Stimulated activated CD4-positive, alpha-beta T cell treated with anti-CD3 and anti-CD28 coated beads, TNF-alpha, amount 100 ng/mL, for 1 hour (primary cell): Measurements from ENCODE around the gene ZDHHC8.

Source experiments
- DNase-seq, 3 donors: peaks; one replicate each; pipeline ENCODE4 v3.0.0-alpha.2; 2020; ENCODE audit warnings: low read depth in 3 of 3, low spot score in 1 of 3

ZDHHC8 gene

DNA sequence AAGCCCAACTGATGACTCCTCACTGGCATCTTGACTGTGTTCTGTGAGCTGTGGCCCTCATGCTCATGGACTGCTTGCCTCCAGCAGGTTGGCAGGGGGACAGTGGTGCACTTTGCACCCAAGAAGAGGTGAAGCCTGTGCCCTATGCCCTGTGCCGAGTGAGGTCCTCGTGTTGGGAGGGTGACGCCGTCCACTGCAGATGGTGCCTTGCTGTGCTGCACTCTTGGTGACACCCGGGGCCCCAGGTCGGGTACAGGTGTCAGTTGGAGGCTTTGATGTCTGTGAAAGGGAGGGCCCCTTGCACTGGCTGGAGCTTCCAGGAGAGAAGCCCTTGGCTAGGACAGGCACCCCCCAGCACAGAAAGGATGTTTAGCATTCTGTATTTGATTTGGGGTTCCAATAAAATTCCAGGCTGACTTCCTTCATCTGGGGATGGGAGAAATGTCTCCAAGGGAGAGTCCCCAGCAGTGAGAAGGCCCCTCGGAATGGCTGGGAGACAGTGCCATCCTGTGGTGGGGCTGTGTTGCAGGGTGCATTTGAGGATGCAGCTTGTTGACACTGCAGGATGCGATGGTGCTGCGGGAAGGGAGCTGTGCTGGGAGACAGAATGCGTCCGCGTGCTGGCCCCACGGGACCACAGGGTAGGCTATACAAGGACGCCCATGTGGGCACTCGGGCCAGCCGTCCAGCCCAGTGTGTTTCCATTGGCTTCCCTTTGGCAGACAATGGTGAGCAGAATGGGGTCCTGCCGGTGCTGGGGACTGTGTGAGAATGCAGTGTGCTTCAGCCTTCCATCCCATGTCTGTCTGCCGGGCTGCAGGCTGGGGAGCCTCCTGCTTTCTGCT, 2.5 kb upstream of the ZDHHC8 start:
- DNase-seq = no peak

DNA sequence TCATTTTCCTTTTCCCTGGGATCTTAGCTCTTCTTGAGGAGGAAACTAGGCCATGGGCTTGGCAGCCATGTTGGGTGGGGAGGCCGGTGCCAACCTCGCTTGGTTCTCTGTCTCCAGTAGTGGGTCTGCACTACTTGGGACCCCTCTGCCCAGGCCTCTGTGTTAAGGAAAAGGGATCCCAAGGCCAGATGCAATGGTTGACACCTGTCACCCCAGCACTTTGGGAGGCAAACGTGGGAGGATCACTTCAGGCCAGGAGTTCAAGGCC, 1.9 kb upstream of the ZDHHC8 start:
- DNase-seq = no peak

DNA sequence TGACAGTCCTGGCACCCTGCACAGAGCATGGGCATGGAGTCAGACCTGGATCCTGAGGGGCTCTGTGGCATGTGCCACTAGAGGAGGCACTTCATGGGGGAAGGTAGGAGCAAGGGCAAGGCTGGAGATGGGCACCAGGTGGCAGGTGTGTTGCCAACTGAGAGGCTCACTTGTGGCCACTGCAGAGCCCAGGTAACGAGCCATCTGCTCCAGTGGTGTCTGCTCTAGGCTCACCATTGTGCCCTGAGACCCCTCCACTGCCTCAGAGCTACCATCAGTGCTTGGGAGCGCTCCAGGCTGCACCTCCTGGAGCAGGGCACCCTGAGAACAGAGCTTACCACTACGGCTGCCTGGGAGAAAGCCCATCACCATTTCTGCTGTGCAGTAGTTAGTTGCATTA, 1.3 kb upstream of the ZDHHC8 start:
- no peak for DNase-seq

DNA sequence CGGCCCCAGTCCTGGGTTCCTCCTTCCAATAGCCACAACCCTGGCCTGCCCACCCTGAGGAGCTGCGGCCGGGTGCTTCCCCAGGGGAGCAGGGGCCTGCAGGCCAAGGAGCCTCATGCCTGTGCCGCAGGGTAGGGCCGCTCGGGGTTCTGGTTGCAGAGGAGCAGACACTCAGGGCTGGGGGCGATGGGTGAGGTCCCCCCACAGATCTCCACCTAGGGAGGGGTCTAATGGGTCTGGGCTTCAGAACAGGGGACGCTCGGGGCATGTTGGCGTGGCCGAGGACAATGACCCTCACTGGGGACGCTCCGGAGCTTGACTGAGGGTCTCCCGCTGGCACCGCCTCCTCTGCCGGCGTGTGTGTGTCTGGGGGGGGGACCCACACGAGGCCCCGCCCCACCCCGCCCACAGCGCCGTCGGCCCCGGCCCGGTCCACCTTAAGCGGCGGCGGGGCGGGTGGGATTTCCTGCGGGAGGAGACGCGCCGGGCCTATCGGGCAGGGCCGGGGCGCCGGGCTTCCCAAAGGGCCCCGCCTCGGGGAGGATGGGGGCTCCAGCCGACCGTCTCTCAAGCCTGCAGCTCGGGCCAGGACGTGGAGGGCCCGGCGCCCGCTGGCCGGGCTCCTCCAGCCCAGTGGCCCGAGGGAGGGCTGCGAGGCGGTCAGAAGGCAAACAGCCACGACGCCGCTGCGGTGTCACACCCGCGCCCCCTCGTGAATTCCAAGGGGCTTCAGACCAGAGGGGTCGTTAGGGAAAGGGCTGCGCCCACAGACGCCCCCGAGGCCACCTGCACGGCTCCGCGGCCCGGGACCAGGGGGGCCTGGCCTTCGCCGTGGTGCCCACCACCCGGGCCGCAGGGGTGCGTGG, 640 bp upstream of the ZDHHC8 start:
- DNase-seq = peak; percentile 55 to 74 (median 63)

DNA sequence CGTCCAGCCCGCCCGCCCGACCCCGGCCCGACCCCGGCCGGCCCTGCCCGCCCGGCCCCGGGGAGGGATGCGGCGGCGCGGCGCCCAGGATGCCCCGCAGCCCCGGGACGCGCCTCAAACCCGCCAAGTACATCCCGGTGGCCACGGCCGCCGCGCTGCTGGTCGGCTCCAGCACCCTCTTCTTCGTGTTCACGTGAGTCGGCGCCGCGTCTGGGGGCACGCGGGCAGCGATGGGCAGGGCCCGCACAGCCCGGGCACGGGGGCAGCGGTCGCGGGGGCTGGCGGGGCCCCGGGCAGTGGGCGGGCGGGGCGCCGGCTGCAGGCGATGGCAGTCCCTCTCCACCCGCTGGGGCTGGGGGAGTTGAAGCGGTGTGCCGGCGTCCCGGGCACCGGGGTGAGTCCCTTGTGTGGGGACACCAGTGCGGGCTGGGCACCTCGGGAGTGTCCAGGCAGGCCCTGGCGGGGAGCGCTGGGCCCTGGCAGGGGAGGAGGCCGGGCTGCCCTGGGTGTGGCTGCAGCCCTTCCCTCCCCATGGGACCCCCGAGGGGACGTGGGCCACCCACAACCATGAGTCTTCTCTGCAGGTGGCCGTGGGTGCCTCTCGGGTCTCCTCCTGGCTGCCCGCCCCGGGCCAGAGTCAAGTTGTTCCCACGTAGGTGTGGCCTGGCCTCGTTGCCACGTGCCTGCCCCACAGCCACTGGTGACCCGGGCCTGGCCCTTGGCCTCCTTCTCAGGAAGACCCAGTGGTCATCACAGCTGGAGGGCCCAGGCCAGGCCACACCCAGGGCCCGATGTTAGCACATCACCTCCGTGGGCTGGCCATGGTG, 468 bp downstream of the ZDHHC8 start:
- DNase-seq = no peak

DNA sequence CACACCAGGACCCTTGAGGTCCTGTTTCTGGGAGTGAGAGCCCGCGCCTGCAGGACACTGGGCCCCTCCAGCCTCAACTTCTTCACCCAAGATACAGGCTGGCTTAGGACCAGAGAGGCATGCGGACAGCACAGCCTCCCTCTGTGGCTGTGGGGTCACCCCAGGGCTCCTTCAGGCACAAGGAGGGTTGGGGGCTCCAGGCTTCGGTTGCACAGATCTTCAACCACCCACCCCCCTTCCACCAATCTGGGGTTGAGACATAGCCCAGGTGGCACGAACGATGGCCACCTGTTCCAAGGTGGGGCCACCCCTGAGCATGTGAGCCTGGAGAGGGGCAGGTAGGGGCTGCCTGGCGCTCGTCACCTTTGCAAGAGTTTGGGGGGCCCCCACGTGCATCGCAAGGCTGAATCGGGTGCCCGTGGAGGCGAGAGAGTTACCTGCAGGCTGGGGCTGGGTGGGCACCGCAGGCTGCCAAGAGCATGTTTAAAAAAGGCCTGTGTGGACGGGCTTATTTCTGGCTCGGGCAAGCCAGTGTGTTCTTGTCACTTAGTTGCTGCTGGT, 1.2 kb downstream of the ZDHHC8 start:
- DNase-seq = no peak

DNA sequence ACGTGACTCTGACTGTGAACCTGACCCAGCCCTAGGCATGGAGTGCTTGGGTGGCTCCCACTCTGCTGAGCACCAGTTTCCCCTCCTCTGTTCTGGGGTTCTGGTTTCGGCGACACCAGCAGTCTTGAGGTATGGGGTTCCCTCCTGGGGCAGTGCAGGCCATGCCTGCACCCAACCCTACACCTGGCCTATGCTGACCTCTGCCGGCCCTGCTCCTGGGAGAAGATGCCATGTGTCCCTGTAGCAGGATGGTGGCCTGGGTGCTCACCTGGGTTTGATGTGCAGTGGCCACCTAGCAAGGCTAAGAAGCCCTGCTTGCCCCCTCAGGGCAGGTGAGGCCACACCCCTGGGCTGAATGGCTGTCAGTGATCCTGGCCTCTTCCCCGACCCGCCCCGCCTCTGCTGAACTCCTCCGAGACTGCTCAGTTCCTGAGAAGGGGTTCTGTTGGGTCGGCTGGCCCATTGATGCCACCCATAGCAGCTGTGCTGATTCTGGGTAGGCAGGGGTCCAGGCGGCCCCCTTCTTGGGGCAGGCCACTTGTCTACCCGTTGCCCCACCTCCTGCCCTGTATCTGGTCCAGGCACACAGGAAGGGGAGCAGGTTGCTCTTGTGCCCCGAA, 2.4 kb downstream of the ZDHHC8 start:
- DNase-seq = no peak

DNA sequence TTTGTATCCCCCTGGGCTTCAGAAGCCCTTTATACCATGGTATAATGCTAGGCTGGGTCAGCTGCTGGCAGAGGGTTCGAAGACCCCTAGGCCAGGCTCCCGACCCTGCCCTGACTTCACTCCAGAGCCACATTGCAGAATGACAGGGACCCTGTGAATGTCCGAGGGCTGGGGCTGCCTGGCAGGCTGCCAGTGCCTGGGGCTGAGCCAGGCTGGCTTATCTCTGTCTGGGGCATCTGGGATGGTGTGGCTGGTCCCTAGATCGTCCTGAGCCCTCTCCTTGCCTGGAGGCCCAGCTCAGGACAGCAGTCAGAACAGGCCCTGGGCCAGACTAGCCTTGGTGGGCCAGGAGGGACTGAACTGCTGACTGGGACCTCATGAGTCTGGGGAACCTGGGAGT, 3.7 kb downstream of the ZDHHC8 start:
- DNase-seq = no peak

DNA sequence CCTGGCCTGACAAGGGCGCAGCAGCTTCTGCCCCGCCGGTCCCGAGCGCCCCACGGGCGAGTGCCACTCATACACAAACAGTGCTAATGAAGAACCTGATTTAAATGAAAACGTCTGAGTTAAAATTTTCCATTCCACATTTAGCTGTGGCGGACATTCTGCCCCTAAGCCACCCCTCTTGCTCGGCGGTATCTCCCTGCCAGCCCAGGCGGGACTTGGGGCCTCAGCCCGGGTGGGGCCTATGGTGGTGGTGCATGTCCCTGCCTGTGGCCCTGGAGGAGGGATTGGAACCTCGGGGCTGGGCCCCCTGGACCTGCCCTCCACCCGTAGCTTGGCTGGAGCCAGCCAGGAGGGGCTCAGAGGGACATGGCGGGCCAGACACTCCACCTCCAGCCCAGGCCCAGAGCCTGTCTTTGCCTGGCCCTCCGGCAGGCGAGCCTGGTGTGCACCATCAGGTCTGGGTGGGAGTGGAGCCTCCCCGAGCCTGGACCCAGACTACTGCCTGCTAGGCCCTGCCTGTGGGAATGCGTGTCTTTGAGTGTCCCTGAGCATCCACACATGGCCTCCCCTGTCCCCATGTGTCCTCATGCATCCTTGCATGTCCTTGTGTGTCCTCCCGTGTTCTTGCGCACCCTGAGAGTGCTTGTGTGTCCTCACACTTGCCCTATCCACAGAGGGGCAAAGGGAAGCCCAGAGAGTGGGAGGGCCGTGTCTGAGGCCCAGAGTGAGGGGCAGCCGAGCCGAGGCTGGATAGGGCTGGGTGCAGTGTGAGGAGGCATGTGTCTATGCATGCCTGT, 4.4 kb downstream of the ZDHHC8 start:
- no peak for DNase-seq

DNA sequence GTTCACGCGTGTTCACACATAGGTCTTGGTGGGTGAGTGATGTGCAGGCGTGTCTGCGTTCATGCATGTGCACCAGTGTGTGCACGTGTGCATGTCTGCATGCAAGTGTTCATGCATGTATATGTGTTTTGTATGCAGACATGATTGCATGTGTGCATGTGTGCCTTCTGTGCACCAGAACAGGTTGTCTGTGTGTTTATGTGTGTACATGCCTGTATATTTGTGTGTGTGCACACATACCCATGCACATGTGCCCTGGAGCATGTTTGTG, 4.9 kb downstream of the ZDHHC8 start:
- DNase-seq = no peak

DNA sequence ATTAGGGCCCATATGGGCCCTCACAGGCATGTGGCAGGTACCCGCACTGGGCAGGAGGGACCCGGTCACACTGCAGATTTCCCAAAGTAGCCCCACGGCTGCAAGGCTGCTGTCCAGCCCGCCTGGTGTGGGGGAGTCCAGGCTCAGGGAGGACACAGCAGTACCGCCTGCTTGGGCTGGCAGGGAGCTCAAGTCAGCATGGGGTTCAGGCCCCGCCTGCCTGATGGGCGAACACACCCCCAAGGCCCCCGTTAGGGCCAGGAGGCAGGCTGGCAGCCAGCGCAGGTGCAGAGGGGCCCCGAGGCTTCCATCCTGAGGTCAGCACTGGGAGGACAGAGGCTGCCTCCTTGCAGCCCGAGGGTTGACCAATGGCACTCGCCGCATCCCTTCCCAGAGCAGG, 5.5 kb downstream of the ZDHHC8 start:
- DNase-seq = no peak

DNA sequence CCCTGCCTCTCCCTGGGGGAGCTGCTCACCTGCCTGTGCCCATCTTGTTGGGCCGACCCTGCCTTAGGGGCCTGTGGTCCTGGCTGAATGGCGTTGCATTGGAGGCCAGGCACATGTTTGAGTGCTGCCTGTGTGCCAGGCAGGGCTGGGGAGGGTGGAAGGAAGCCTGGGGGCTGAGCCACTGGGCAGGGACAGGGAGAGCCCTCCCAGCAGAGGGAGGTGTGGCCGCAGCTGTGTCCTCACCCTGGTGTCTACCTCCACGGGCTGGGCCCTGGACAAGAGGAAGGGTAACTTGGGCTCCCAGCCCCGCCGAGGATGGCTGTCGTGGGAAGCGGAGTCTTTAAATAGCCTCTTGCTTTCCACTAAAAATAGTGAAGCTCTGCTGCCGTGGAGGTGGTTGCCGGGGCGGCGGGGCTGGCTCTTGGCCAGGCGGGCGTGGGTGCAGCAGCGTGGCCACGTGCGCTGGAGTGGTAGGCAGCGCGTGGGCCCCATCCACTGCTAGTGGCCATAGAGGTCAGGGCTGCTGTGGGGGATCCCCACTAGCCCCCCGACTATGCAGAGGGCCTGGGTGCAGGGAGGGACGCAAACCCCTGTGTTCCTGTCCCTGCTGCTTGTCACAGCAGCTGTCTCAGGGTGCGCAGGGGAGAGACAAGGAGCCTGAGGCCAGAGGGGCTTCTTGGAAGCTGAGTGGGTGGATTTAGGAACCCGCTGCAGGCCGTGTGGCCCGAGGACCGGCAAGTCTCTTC, 6.2 kb downstream of the ZDHHC8 start:
- no peak for DNase-seq

DNA sequence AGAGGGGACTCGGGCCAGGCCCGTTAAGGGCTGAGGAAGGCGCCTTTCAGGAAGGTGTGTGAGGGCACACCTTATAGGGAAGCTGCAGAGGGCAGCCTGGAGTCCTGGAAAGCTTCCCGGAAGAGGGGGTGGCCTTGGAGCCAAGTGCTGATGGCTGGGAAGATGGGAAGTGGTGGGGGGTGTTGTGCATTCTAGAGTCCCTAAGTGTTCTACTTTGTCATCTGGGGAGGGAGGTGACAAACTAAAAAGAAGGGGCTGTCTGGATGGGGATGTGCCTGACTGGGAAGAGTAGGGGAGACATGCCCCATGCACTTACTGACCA, 6.8 kb downstream of the ZDHHC8 start:
- DNase-seq = no peak

DNA sequence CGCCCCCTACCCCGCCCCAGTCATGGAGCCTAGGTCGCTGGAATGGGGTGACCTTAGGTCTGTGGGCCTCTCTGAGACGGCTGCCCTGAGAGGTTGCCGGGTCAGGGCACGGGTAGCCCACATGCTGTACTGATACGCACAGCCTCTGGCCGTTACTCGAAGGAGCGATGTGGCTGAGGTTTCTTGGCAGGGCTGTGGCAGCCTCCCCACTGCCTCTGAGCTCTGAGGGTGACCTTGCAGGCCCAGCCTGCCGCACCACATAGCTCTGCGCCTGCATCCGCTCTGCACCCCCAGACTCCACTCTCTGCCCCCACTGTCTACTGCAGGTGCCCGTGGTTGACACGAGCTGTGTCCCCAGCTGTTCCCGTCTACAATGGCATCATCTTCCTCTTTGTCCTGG, 7.3 kb downstream of the ZDHHC8 start:
- DNase-seq = no peak

DNA sequence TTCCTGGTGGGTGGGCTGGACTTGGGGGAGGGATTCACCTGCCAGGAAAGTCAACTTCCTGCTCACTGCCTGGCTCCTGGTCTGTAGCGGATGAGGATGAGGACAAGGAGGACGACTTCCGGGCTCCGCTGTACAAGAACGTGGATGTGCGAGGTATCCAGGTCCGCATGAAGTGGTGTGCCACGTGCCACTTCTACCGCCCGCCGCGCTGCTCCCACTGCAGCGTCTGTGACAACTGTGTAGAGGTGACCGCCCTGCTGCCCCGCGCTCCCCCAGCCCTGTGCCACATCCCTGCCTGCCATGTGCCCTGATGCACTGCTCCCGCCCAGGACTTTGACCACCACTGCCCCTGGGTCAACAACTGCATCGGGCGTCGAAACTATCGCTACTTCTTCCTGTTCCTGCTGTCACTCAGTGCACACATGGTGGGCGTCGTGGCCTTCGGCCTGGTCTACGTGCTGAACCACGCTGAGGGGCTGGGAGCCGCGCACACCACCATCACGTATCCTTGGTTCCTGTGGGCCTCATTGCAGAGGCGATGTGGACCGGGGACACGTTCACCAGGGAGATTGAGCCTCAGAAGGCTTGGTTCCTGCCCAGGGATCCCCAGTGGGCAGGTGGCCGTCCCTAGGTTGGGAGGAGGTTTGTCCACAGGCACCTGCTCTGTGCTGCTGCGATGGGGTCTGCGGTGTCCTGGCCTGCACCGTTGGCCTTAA, 7.9 kb downstream of the ZDHHC8 start:
- DNase-seq = no peak

DNA sequence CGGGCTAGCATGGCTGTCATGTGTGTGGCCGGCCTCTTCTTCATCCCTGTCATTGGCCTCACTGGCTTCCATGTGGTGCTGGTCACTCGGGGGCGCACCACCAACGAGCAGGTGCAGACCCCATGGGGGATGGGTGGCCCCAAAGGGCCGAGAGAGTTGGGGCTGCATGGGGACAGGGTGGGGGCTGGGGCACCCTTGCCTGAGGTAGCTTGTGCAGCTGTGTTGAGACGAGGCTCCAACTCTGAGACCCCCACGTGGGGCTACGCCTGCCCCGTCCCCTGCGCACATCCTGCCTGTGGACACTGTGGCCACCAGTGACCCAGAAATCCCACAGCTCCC, 8.5 kb downstream of the ZDHHC8 start:
- DNase-seq = no peak

DNA sequence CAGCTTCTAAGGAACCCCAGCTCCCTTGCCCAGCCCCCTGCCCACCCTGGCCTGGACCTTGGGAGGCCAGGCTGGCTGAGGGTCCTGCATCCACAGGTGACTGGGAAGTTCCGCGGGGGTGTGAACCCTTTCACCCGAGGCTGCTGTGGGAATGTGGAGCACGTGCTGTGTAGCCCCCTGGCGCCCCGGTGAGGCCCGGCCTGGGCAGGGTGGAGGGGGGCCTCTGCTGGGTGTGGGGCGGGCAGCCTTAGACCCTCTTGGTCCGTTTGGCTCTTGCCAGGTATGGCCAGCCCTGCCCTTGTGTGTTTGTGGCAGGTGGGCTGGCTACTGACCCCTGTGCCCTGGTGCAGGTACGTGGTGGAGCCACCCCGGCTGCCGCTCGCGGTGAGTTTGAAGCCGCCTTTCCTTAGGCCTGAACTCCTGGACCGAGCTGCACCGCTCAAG, 8.9 kb downstream of the ZDHHC8 start:
- DNase-seq = no peak

DNA sequence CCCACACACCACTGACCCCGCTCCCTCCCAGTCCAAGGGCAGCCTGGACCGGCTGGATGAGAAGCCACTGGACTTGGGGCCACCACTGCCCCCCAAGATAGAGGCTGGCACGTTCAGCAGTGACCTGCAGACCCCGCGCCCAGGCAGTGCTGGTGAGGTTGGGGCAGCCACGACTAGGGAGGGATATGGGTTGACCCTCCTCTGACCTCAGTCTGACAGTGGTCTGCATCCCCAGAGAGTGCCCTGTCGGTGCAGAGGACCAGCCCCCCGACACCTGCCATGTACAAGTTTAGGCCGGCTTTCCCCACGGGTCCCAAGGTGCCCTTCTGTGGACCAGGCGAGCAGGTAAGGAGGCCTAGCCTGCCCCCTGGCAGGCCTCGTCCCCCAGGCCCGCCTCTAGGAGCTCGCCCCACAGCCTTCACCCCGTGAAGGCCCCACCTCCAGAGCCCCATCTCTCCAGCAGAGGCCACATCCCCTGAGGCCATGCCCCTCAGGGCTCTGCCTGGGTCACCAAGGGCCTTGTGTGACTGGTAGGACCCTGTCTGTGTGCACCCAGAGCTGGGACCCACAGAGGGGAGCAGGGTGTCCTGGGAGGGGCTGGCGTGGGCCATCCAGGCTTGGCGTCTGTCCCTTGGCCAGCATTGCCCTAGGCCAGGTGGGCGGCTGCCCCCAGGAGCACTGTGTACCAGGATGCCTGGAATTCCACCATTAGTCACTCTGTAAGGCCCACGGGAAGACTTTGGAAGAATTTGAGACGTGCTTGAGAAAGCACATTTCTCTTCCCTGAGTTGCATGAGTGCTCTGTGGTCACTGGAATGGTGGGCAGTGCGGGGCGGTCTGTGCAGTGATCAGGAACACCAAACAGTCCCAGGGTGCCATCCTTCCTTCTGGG, 9.8 kb downstream of the ZDHHC8 start:
- DNase-seq = no peak
